ENCODE results near the gene CTNNA3.

Gene CTNNA3

GRCh38 chr10:66273966-66274519 lies 1422.0 kb downstream of the CTNNA3 start:
- H3K4me3 ChIP-seq (ENCODE audit: low read length): no peak overlapping the region
- no peak for TF ChIP-seq CTCF (conservative IDR thresholded peaks at IDR 0.05; ENCODE audit: low read length)
- DNase-seq (ENCODE audit: low read depth): no peak

- no peak for DNase-seq (ENCODE audit: low read depth)
- TF ChIP-seq CTCF (conservative IDR thresholded peaks at IDR 0.05; ENCODE audit: low read length): no peak
- no peak overlapping the region for H3K4me3 ChIP-seq (ENCODE audit: low read length)
Measured at GRCh38 chr10:66265398-66265797, 1430.6 kb downstream of the CTNNA3 start.

GRCh38 chr10:66259836-66260235 lies 1436.2 kb downstream of the CTNNA3 start:
- no peak for DNase-seq (ENCODE audit: low read depth)
- TF ChIP-seq CTCF (conservative IDR thresholded peaks at IDR 0.05; ENCODE audit: low read length): no peak
- no peak overlapping the region for H3K4me3 ChIP-seq (ENCODE audit: low read length)

- no peak for TF ChIP-seq CTCF (conservative IDR thresholded peaks at IDR 0.05; ENCODE audit: low read length)
- H3K4me3 ChIP-seq (ENCODE audit: low read length): no peak overlapping the region
- no peak for DNase-seq (ENCODE audit: low read depth)
Measured at GRCh38 chr10:66258693-66259092, 1437.3 kb downstream of the CTNNA3 start.

- no peak for DNase-seq (ENCODE audit: low read depth)
- no peak overlapping the region for H3K4me3 ChIP-seq (ENCODE audit: low read length)
- TF ChIP-seq CTCF (conservative IDR thresholded peaks at IDR 0.05; ENCODE audit: low read length): no peak
Measured at GRCh38 chr10:66257801-66258200, 1438.2 kb downstream of the CTNNA3 start.

GRCh38 chr10:66252986-66253385 lies 1443.0 kb downstream of the CTNNA3 start:
- H3K4me3 ChIP-seq (ENCODE audit: low read length): no peak overlapping the region
- no peak for DNase-seq (ENCODE audit: low read depth)
- no peak for TF ChIP-seq CTCF (conservative IDR thresholded peaks at IDR 0.05; ENCODE audit: low read length)

- DNase-seq (ENCODE audit: low read depth): no peak
- TF ChIP-seq CTCF (conservative IDR thresholded peaks at IDR 0.05; ENCODE audit: low read length): no peak
- no peak overlapping the region for H3K4me3 ChIP-seq (ENCODE audit: low read length)
Measured at GRCh38 chr10:66246177-66246576, 1449.8 kb downstream of the CTNNA3 start.
